HG03159 (cell line): Measurements from ENCODE around the gene HAPSTR1.
"Not testable (repeated sequence)": the region's sequence is repeated elsewhere in the genome, so short reads cannot be mapped to it uniquely, and the experiment has no call there.

Experiments
- ATAC-seq: cut with Tn5 transposase; IDR thresholded peaks from one replicate; pipeline ENCODE4 v1.9.1; 2021; ENCODE audit warnings: mild to moderate bottlenecking, moderate library complexity; ENCODE audit not compliant: unreplicated experiment

Gene HAPSTR1, protein sequence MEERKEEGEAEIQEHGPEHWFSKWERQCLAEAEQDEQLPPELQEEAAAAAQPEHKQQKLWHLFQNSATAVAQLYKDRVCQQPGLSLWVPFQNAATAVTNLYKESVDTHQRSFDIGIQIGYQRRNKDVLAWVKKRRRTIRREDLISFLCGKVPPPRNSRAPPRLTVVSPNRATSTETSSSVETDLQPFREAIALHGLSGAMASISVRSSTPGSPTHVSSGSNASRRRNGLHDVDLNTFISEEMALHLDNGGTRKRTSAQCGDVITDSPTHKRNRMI

GRCh38 chr16:9090960-9091866, at the start of gene HAPSTR1:
TSS of gene HAPSTR1 (plus strand) at chr16:9091644. CDS start at chr16:9092045, 401 bp downstream.
- peak; percentile 92 for ATAC-seq

- ATAC-seq: no peak
Measured at GRCh38 chr16:9042533-9042932, 48.9 kb upstream of the HAPSTR1 start.

GRCh38 chr16:9042964-9043680, 48.3 kb upstream of the HAPSTR1 start:
- ATAC-seq: no peak

- ATAC-seq: not testable (repeated sequence)
Measured at GRCh38 chr16:9045562-9045961, 45.9 kb upstream of the HAPSTR1 start.

DNA sequence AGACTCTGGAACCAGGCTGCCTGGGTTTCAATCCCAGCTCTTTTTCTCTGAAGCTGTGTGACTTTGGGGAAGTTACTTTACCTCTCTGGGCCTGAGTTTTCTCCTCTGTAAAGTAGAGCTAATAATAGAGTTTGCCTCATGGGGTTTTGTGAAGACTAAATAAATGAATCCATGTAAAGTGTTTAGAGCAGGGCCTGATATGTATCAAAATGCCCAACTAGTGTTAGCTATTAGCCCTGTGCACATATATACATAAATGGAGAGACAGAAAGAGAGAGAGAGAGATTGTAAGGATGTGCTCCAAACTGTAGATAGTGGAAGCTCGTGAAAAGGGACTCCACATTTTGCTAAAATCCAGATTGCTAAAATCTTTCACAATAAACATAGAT, 44.8 kb upstream of the HAPSTR1 start:
- ATAC-seq: no peak

DNA sequence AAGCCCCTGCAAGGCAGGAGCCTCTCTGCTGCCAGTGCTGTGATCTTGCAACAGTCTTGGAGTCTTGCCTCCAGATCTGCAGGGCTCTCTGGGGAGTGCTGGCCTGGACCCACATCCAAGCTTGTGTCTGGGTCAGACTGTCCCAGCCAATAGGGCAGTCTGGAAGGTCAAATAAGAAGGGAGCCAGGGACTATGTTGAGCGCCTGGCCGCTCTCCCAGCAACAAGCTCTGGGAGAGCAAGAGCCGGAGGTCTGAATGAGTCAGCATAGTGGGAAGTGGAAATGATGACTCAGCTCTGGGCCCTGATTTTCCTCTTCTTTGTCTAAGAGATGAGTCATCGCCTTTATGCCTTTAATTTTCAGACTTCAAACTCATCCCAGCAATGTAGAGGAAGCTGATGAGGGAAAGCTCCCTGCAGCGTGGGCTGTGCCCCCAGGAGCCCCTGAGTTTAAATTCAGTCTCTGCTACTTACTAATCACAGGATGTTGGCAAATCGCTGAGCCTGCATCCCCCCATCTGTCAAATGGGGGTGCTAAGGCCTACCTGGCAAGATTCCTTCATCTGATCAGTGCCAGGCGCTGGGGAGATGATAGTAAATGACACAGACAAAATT, 43.6 kb upstream of the HAPSTR1 start:
- ATAC-seq: peak; percentile 56

- no peak for ATAC-seq
Measured at GRCh38 chr16:9048302-9048700, 43.1 kb upstream of the HAPSTR1 start.

GRCh38 chr16:9049241-9049640, 42.2 kb upstream of the HAPSTR1 start:
- no peak for ATAC-seq

DNA sequence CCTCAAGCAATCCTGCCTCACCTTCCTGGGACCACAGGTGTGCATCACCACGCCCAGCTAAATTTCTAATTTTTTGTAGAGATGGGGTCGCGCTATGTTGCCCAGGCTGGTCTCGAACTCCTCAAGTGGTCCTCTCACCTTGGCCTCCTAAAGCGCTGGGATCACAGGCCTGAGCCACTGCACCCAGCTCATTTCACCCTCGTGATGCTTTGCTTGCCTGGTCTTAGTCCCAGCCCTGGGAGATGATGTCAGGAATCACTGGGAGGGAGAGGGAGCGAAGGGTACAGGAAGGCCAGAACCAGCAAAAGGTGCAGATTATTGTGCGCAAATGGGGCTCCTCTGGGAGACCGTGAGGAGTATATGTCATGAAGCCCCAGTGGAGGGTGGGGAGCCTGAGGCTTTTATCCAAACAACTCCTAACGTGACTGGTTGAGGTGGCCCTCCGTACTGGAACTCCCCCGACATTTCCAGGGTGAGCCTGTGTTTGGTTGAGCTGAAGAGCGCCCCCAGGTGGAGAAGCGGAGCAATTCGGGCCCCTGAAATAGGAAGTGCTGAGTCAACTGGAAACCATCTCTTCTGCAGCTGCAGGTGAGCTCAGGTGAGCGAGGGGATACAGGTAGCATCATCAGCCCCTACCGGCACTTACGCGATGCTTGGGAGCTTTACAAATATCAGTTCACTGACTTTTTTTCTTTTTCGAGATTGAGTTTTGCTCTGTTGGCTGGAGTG, 41.2 kb upstream of the HAPSTR1 start:
- no peak for ATAC-seq

- no peak for ATAC-seq
Measured at GRCh38 chr16:9053006-9053601, 38.3 kb upstream of the HAPSTR1 start.

DNA sequence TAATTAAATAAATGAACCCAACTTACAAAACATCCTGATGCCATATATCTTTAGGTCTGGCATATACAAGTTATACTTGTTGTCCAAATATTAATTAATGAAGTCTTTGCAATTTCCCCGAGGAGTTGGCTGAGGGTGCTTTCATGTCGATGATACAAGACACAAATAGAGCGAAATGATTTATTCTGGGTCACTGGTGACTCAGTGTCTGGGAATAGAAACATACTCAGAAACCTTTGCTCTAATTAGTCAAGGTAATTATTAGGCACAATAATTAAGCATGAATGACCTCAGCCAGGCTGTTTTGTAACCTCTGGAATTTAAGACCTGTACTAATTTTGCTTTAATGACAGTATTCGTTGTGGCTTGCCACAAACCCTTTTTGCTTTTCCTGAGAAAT, 37.0 kb upstream of the HAPSTR1 start:
- no peak for ATAC-seq

DNA sequence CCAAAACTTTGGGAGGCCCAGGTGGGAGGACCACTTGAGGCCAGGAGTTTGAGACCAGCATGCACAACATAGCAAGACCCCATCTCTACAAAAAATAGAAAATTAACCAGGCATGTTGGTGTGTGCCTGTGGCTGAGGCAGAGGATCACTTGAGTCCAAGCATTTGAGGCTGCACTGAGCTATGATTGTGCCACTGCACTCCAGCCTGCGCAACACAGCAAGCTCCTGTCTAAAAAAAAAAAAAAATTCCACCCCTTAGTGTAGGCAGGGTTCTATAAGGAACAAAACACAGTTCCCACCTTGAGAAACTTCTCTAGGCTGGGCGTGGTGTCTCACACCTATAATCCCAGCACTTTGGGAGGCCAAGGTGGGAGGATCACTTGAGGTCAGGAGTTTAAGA, 36.3 kb upstream of the HAPSTR1 start:
- ATAC-seq: no peak

GRCh38 chr16:9055661-9056060, 35.8 kb upstream of the HAPSTR1 start:
- no peak for ATAC-seq

DNA sequence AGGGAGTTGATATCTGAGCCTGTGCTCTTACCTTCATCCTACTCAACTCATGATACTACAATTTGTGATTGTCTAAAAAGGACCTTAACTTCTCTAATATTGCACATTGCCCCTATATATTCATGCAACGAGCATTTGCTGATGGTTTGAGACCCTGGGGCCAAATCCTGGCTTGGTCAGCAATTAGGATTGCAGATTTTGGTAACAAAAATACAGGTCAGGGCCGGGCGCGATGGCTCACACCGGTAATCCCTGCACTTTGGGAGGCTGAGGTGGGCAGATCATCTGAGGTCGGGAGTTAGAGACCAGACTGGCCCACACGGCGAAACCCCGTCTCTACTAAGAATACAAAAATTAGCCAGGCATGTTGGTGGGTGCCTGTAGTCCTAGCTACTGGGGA, 35.4 kb upstream of the HAPSTR1 start:
- ATAC-seq: no peak

DNA sequence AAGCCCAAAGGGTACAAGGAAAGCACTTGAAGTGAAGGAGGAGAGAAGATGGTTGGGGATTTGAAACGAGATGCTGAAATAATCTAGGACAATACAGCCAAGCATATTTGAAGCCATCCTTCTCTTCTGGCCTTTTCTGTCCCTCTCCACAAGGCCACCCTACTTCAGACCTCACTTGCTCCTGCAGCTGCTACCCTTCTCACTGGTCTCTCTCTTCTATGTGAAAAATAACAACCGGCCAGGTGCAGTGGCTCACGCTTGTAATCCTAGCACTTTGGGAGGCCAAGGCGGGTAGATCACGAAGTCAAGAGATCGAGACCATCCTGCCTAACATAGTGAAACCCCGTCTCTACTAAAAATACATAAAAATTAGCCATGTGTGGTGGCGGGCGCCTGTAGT, 33.2 kb upstream of the HAPSTR1 start:
- ATAC-seq: no peak

- ATAC-seq: no peak
Measured at GRCh38 chr16:9060225-9060624, 31.2 kb upstream of the HAPSTR1 start.

GRCh38 chr16:9061358-9061813, 30.1 kb upstream of the HAPSTR1 start:
- ATAC-seq: peak; percentile 70

GRCh38 chr16:9062301-9062700, 29.1 kb upstream of the HAPSTR1 start:
- no peak for ATAC-seq

GRCh38 chr16:9065077-9065476, 26.4 kb upstream of the HAPSTR1 start:
- no peak for ATAC-seq

DNA sequence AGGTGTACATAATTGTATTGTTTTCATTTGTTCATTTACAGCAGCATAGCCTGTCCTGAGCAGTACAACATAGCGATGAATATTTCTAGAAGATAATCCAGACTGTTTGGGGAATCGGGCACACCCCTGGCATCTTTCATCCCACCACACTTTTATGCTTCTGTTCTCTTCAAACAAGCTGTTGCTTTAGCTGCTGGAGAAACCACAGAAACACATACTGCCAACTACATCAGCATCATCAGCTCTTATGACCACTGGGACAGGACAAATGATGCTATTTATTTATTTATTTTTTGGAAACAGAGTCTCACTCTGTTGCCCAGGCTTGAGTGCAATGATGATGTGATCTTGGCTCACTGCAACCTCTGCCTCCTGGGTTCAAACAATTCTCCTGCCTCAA, 22.6 kb upstream of the HAPSTR1 start:
- ATAC-seq: no peak
